PFSK-1 (cell line): Measurements from ENCODE around the gene POMT1.

Experiments
- FOXP2 ChIP-seq: optimal IDR thresholded peaks from 2 replicates; pipeline ENCODE3; 2011; ENCODE audit warnings: borderline replicate concordance, control low read depth, inconsistent platforms; ENCODE audit not compliant: insufficient read depth; ENCODE audit errors: extremely low read length, extremely low read depth
- POLR2AphosphoS5 ChIP-seq: IDR thresholded peaks from 2 replicates; pipeline ENCODE4 v1.6.1; 2012; ENCODE audit warnings: low read depth, mild to moderate bottlenecking, control low read depth, low read length, moderate library complexity
- SIN3A ChIP-seq: IDR thresholded peaks from 2 replicates; pipeline ENCODE4 v1.6.1; 2012; ENCODE audit warnings: mild to moderate bottlenecking, low read length, moderate library complexity, borderline replicate concordance; ENCODE audit not compliant: insufficient read depth
- TAF1 ChIP-seq: IDR thresholded peaks from 2 replicates; pipeline ENCODE4 v1.6.1; 2012; ENCODE audit warnings: low read length, control low read depth, borderline replicate concordance; ENCODE audit not compliant: insufficient read depth
- TF ChIP-seq, protein P1 (sequence below), 2 experiments: IDR thresholded peaks; 2 replicates each; pipeline versions ENCODE4 v1.6.1 to v1.8.0; 2011 to 2012; ENCODE audit warnings: low read depth in 2 of 2, low read length in 2 of 2, control low read depth in 1 of 2, inconsistent platforms in 1 of 2, mild to moderate bottlenecking in 1 of 2, moderate library complexity in 1 of 2; ENCODE audit not compliant: insufficient read depth in 1 of 2

Gene POMT1

DNA sequence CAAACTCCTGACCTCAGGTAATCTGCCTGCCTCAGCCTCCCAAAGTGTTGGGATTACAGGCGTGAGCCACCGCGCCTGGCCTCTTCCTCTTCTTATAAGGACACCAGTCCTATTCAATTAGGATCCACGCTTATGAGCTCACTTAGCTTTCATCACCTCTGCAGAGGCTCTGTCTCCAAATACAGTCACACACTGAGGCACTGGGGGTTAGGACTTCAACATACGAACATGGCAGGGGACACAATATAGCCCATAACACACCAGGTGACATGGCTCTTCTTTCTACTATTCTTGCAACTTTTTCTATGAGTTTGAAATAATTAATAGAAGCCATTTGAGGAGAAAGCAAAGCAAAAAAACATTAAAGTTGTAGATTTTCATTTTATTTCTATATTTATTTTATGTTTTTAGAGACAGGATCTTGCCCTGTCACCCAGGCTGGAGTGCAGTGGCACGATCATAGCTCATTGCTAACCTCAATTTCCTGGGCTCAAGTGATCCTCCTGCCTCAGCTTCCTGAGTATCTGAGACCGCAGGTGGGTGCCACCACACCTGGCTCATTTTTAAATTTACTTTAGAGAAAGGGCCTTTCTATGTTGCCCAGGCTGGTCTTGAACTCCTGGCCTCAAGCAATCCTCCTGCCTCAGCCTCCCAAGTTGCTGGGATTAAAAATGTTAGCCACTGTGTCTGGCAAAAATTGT, 36.7 kb downstream of the POMT1 start:
- TF ChIP-seq, protein P1, sequence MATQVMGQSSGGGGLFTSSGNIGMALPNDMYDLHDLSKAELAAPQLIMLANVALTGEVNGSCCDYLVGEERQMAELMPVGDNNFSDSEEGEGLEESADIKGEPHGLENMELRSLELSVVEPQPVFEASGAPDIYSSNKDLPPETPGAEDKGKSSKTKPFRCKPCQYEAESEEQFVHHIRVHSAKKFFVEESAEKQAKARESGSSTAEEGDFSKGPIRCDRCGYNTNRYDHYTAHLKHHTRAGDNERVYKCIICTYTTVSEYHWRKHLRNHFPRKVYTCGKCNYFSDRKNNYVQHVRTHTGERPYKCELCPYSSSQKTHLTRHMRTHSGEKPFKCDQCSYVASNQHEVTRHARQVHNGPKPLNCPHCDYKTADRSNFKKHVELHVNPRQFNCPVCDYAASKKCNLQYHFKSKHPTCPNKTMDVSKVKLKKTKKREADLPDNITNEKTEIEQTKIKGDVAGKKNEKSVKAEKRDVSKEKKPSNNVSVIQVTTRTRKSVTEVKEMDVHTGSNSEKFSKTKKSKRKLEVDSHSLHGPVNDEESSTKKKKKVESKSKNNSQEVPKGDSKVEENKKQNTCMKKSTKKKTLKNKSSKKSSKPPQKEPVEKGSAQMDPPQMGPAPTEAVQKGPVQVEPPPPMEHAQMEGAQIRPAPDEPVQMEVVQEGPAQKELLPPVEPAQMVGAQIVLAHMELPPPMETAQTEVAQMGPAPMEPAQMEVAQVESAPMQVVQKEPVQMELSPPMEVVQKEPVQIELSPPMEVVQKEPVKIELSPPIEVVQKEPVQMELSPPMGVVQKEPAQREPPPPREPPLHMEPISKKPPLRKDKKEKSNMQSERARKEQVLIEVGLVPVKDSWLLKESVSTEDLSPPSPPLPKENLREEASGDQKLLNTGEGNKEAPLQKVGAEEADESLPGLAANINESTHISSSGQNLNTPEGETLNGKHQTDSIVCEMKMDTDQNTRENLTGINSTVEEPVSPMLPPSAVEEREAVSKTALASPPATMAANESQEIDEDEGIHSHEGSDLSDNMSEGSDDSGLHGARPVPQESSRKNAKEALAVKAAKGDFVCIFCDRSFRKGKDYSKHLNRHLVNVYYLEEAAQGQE (IDR thresholded peaks at IDR 0.05; ENCODE audit: insufficient read depth in 1 of 2, low read depth in 2 of 2, low read length in 2 of 2) = no peak
- TF ChIP-seq TAF1 = no peak
- no peak for TF ChIP-seq POLR2AphosphoS5
- no peak for TF ChIP-seq SIN3A
- TF ChIP-seq FOXP2 = no peak

DNA sequence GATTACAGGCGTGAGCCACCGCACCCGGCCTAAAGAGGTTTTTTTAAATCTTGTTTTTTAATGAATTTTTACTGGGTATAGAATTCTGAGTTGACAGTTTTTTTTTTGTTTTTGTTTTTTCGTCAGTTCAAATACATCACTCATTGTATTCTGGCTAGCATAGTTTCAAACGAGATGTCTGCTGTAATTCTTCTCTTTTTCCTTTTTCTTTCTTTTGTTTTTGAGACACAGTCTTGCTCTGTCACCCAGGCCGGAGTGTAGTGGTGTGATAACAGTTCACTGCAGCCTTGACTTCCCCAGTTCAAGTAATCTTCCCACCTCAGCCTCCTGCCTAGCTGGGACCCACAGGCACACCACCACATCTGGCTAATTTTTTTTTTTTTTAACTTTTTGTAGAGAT, 40.4 kb downstream of the POMT1 start:
- TF ChIP-seq POLR2AphosphoS5 (no peak), TAF1 (no peak), FOXP2 (no peak), SIN3A (no peak)
- TF ChIP-seq, protein P1 (IDR thresholded peaks at IDR 0.05; ENCODE audit: insufficient read depth in 1 of 2, low read depth in 2 of 2, low read length in 2 of 2) = no peak

GRCh38 chr9:131545003-131545785, 42.5 kb downstream of the POMT1 start, which contains the start of gene PRRT1B:
Gene PRRT1B (plus strand): TSS chr9:131545523. CDS start chr9:131545616, 93 bp downstream.
- TF ChIP-seq FOXP2 (no peak), POLR2AphosphoS5 (no peak), SIN3A (no peak)

DNA sequence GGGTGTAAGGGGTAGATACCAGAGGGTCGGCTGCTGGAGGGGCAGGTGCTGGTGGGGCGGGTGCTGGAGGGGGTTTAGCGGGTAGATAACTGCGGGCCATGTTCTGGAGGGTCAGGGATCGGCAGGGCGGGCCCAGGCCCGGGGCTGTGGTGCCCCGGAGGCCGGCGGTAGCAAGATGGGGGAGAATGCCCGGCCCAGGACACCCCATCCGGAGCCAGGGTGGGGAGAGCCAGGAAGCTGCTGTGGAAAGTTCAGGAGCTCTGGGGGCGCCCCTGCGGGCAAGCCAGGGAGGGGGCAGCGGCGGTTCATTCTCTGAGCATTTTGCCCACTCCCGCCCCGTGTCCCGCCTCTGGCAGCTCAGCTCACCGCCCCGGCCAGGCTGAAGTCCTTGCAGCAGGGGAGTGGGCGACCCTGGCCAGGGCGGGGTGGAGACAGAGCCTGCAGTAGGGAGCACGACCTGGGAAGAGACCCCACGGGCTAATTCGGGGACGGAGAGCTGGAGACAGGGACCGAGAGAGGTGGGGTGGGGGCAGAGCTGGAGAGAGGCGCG, 43.1 kb downstream of the POMT1 start:
- TF ChIP-seq, protein P1 (IDR thresholded peaks at IDR 0.05; ENCODE audit: insufficient read depth in 1 of 2, low read depth in 2 of 2, low read length in 2 of 2) = no peak
- no peak for TF ChIP-seq SIN3A
- no peak for TF ChIP-seq POLR2AphosphoS5
- no peak for TF ChIP-seq TAF1
- no peak for TF ChIP-seq FOXP2

GRCh38 chr9:131546336-131547084, 43.8 kb downstream of the POMT1 start:
- no peak for TF ChIP-seq FOXP2
- no peak for TF ChIP-seq POLR2AphosphoS5
- TF ChIP-seq SIN3A = no peak
- TF ChIP-seq TAF1 = no peak
- TF ChIP-seq, protein P1 (IDR thresholded peaks at IDR 0.05; ENCODE audit: insufficient read depth in 1 of 2, low read depth in 2 of 2, low read length in 2 of 2) = no peak
